ENCODE results near the gene PRMT1. TPM values are rescaled to one million over a fixed set of nuclear protein-coding genes. Genes with fewer than 3 reads are reported as not detected.

Gene PRMT1
- total and polyA plus RNA-seq, 2 of the 13 experiments (the other 11 are each of a cell fraction or from before 2014, with no cell fraction given): 324 to 374 TPM

DNA sequence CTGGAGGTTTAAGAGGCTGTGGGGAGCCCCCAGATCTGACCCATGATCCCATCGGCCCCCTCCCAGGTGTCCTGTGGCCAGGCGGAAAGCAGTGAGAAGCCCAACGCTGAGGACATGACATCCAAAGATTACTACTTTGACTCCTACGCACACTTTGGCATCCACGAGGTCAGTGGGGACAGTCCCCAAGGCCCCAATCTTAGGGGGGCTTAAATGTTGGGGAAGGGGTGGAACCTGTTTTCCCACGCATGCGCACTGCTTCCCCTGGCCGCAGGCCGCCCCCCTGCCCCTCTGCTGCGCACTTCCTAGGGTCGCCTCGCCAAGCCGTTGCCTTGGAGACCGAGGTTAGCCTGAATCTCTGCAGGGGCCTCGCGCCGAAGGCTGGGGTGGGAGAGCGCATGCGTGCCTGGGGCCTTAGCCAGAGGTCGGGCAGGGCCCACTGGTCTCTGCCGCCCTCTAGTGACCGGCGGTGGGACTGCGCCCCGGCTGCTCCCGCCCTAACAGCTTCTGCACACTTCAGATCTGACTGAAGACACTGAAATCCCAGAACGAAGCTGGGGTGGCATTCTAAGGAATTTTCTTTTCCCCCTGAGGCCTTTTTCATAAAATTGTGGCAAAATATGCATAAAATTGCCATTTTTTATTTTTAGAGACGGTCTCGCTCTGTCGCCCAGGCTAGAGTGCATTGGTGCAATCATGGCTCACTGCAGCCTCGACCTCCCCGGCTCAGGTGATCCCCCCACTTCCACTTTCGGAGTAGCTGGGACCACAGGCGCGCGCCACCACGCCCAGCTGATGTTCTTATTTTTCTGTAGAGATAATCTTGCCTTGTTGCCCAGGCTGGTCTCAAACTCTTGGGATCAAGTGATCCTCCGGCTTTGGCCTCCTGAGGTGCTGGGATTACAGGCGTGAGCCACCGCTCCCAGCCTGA, 3.6 kb downstream of the PRMT1 start (continued):
- TF ChIP-seq ZNF619 (CRISPR knock-in tag; IDR thresholded peaks at IDR 0.05) (0 out of 2 replicates have a peak, but pooled peaks have one; percentile 29), ZNF83 (CRISPR knock-in tag; IDR thresholded peaks at IDR 0.05; ENCODE audit: borderline replicate concordance) (no peak), GMEB1 (CRISPR knock-in tag; IDR thresholded peaks at IDR 0.05; ENCODE audit: borderline replicate concordance) (peak; percentile 16; the same call in 1 of the 2 replicates), ZNF331 (CRISPR knock-in tag; IDR thresholded peaks at IDR 0.05) (0 out of 2 replicates have a peak, but pooled peaks have one; percentile 23), HDAC2 (CRISPR knock-in tag; IDR thresholded peaks at IDR 0.05) (0 out of 2 replicates have a peak, but pooled peaks have one; percentile 32), ELF3 (CRISPR knock-in tag; IDR thresholded peaks at IDR 0.05) (0 out of 2 replicates have a peak, but pooled peaks have one; percentile 17), ZNF891 (CRISPR knock-in tag; IDR thresholded peaks at IDR 0.05) (no peak), CBX5 (CRISPR knock-in tag; IDR thresholded peaks at IDR 0.05; ENCODE audit: borderline replicate concordance) (peak; percentile 21; the same call in 1 of the 2 replicates), HNF1B (CRISPR knock-in tag; IDR thresholded peaks at IDR 0.05) (0 out of 2 replicates have a peak, but pooled peaks have one; percentile 18), GABPB1 (CRISPR knock-in tag; IDR thresholded peaks at IDR 0.05) (peak; percentile 62; the same call in 1 of the 2 replicates), SAP130 (CRISPR knock-in tag; IDR thresholded peaks at IDR 0.05; ENCODE audit: low read depth) (peak; percentile 39; the same call in 1 of the 2 replicates), ZIK1 (CRISPR knock-in tag; IDR thresholded peaks at IDR 0.05; ENCODE audit: borderline replicate concordance, low read depth) (no peak), ZFY (CRISPR knock-in tag; IDR thresholded peaks at IDR 0.05) (peak; percentile 55; the same call in 1 of the 2 replicates), STAT5B (CRISPR knock-in tag; IDR thresholded peaks at IDR 0.05) (no peak), SNRNP70 (IDR thresholded peaks at IDR 0.05; ENCODE audit: low read depth, low read length) (no peak), SALL2 (CRISPR knock-in tag; IDR thresholded peaks at IDR 0.05) (no peak), MYC (CRISPR knock-in tag; IDR thresholded peaks at IDR 0.05; ENCODE audit: borderline replicate concordance) (no peak), CBX2 (IDR thresholded peaks at IDR 0.05; ENCODE audit: low read depth, low read length) (no peak), CBX2 (CRISPR knock-in tag; IDR thresholded peaks at IDR 0.05; ENCODE audit: low read depth) (no peak), XRCC5 (optimal IDR thresholded peaks at IDR 0.05; ENCODE audit: low read length) (peak; percentile 93), ZNF234 (CRISPR knock-in tag; conservative IDR thresholded peaks at IDR 0.05) (no peak)
- TF ChIP-seq, protein P1, sequence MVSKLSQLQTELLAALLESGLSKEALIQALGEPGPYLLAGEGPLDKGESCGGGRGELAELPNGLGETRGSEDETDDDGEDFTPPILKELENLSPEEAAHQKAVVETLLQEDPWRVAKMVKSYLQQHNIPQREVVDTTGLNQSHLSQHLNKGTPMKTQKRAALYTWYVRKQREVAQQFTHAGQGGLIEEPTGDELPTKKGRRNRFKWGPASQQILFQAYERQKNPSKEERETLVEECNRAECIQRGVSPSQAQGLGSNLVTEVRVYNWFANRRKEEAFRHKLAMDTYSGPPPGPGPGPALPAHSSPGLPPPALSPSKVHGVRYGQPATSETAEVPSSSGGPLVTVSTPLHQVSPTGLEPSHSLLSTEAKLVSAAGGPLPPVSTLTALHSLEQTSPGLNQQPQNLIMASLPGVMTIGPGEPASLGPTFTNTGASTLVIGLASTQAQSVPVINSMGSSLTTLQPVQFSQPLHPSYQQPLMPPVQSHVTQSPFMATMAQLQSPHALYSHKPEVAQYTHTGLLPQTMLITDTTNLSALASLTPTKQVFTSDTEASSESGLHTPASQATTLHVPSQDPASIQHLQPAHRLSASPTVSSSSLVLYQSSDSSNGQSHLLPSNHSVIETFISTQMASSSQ (IDR thresholded peaks at IDR 0.05; ENCODE audit: low read depth): no peak
- TF ChIP-seq, protein P1 (CRISPR knock-in tag; IDR thresholded peaks at IDR 0.05; ENCODE audit: borderline replicate concordance): 0 out of 2 replicates have a peak, but pooled peaks have one; percentile 23

All from HepG2 (cell line).